B cell (primary cell): ENCODE results near the gene CFAP161.

Source experiments
- CTCF ChIP-seq: fragments of 200-600 bp; IDR thresholded peaks from one replicate; pipeline ENCODE4 v1.8.0; 2022; ENCODE audit warnings: antibody characterized with exemption, mild to moderate bottlenecking
- EZH2 ChIP-seq: IDR thresholded peaks from 2 replicates; pipeline ENCODE4 v1.6.1; 2012; ENCODE audit warnings: borderline replicate concordance, low read depth, mild to moderate bottlenecking, moderate library complexity, low read length; ENCODE audit not compliant: insufficient read depth, poor library complexity, severe bottlenecking

GRCh38 chr15:81151389-81151788 is 17.3 kb downstream of the CFAP161 start:
- TF ChIP-seq CTCF (no peak), EZH2 (no peak)
